Embryonic facial prominence (tissue), 1 donor: ENCODE measurements around the gene TMPRSS9.

Experiments
- DNase-seq: peaks from one replicate; pipeline ENCODE4 v3.0.0-alpha.2; 2016; ENCODE audit errors: extremely low spot score

Gene TMPRSS9

DNA sequence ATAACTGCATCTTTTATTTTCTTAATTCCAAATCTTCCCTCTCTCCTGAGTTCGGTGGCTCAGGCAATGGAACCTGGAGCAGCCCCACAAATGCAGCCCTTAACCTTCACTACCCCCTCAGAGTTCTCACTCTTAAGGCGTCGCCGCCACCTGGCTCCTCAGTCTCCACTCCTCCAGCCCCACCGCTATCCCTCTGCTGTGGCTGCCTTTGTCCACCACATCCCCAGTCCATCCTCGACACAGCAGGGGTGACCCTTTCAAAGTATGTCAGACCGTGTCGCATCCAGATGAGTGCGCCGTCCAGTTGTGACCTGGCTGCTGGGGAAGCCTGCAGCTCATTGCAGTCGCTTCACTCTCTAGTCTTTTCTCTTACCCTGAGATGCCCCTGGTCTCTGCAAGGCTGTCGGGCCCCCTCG, 30.6 kb upstream of the TMPRSS9 start:
- no peak for DNase-seq

DNA sequence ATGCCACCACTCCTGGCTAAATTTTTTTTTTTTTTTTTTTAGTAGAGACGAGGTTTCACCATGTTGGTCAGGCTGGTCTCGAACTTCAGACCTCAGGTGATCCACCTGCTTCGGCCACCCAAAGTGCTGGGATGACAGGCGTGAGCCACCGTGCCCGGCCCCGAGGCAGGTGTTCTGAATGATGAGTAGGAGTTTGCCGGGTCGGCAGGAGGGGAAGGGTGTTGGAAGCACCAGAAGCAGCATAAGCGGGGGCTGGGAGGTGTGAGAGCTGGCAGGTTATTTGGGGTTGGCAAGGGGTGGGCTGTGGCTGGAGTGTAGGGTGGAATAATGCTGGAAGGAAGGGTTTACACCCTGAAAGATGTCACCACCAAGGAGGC, 29.8 kb upstream of the TMPRSS9 start:
- no peak for DNase-seq

DNA sequence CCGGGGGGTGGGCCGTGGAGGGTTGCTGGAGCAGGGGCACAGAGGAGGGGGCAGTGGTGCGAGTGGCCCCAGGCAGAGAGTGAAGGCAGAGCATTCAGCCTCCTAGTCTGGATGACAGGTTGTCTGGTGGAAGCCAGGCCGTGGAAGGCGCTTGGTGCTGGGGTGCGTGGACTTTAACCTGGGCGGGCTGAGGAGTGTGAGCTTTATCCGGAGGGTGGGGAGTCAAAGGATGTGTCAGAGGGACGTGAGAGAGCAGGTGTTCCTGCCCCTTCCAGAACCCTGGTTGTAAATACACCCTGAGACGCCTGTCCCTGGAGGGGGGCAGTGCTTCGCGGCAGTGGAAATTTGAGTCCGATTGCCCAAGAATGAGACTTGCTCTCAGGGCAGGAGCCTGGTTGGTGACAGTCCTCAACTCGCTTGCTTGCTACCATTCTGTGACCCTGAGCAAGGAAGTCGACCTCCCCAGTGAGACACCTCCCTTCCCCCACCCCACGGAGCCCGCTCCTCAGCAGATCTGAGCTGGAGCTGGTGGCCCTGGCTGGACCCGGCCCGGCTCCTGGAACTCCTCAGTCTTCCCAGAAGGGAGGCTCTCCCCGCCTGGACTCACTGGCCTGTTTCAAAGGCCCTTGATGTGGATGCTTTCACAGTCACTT, 29.3 kb upstream of the TMPRSS9 start:
- no peak for DNase-seq

DNA sequence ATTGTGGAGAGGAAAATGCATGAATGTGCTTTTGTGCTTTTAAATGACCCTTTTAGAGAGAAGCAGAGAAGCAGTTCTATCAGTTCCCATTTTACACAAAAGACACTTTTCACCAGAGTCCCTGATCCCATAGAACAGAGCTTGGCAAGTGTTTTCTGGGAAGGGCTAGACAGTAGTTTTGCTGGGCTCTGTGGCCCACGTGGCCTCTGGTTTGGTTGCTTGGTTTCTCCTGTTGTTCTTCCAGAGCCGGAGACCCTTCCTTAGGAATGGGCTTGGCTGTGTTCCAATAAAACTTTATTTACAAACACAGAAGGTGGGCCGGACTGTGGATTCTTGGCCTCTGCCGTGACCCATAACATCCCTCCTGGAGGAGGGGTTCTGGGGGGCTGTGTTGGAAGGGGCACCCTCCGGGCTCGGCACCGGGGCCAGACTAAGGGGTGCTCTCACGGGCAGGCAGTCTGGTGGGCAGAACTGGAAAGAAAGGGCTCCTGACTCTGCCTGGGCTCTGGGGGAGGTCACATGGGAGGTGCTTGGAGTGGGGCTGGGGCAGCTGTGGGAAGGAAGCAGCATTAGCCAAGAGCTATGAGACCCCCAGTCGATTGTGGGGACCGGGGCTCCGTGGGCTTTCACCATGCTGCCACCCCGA, 28.3 kb upstream of the TMPRSS9 start:
- no peak for DNase-seq

GRCh38 chr19:2332341-2333026, 27.6 kb upstream of the TMPRSS9 start:
- no peak for DNase-seq

DNA sequence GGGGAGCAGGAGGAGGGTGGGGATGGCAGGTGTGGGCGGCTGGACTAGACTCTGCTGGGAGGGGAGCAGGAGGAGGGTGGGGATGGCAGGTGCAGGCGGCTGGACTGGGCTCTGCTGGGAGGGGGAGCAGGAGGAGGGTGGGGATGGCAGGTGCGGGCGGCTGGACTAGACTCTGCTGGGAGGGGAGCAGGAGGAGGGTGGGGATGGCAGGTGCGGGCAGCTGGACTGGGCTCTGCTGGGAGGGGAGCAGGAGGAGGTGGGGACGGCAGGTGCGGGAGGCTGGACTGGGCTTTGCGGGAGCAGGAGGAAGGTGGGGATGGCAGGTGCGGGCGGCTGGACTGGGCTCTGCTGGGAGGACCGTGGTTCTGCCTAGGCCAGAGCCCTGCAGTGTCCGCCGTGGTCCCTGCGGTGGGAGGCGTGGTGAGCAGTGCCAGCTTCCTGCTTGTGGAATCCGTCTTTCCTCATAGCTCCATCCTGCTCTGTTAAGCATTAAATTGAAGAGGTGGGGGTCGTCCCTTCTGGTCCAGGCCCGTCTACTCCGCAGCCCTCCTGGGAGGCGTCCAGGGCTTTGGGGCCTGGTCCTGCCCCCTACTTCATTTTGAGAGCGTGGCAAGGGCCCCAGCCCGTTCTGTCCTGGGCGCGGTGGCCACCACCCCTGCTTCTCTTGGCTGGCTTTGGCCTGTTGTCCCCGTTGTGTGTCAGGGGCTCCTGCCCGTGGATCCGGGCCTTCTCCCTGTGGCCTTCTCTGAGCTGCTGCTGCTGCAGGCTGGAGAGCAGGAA, 26.8 kb upstream of the TMPRSS9 start:
- DNase-seq: no peak

GRCh38 chr19:2333807-2334211, 26.3 kb upstream of the TMPRSS9 start:
- no peak for DNase-seq

- DNase-seq: no peak
Observed at GRCh38 chr19:2334426-2334825, 25.6 kb upstream of the TMPRSS9 start.

DNA sequence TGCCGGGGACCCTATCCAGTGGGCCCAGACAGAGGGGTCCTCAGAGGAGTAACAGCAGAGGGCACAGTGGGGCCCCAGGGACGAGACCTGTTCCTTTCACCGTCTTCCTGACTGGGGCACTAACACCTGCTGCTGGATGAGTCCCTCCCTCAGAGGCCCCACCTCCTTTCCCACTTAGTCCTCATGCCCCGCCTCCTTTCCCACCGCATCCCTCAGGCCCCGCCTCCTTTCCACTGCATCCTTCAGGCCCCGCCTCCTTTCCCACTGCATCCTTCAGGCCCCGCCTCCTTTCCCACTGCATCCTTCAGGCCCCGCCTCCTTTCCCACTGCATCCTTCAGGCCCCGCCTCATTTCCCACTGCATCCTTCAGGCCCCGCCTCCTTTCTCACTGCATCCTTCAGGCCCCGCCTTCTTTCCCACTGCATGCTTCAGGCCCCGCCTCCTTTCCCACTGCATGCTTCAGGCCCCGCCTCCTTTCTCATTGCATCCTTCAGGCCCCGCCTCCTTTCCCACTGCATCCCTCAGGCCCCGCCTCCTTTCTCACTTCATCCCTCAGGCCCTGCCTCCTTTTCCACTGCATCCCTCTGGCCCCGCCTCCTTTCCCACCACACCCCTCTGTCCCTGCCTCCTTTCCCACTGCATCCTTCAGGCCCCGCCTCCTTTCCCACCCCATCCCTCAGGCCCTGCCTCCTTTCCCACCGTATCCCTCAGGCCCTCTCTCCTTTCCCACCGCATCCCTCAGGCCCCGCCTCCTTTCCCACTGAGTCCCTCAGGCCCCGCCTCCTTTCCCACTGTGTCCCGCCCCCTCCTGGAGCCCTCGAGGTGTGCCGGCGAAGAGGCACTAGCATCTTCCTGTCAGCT, 24.8 kb upstream of the TMPRSS9 start:
- no peak for DNase-seq

DNA sequence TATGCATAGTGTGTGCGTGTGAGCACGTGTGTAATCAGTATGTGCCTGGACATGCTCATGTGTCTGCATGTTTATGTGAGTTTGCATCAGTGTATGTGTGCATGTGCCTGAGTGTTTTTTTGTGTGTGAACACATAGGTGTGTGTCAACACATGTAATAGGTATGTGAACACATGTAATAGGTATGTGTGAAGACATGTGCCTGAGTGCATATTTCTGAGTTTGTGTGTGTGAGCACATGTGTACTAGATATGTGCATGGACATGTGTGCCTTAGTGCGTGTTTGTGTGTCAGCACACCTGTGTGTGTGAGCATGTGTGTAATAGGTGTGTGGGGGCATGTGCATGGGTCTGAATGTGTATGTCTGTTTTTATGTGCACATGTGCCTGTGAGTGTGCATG, 24.2 kb upstream of the TMPRSS9 start:
- DNase-seq: no peak

DNA sequence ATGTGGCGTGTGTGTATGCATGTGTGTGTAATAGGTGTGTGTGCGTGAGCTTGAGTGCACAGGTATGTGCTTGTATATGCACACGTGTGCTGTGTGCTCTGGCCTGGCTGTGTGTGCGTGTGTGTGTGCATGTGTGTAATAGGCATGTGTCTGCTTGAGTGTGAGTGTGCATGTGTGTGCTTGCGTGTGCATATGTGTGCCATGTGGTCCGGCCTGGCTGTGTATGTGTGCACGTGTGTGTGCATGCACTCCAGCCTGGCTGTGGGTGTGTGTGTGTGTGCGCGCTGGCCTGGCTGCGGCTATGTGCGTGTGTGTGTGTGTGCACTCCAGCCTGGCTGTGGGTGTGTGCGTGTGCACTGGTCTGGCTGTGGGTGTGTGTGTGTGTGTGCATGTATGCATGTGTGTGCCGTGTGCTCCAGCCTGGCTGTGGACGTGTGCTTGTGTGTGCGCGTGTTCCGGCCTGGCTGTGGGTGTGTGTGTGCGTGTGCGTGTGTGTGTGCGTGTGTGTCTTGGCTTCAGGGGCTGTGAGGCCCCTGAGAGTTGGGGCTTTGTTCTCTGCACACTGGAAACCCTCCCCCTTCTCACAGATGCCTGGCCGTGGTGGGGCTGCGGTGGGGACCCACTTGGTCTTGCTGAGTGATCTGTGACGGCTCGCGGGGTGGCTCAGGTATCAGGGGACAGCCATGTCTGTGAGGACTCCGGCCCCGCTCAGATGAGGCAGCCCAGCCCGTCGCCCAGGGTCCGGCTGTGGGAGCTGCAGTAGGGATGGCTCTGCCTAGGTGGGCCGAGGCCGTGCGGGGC, 23.3 kb upstream of the TMPRSS9 start:
- DNase-seq: no peak

DNA sequence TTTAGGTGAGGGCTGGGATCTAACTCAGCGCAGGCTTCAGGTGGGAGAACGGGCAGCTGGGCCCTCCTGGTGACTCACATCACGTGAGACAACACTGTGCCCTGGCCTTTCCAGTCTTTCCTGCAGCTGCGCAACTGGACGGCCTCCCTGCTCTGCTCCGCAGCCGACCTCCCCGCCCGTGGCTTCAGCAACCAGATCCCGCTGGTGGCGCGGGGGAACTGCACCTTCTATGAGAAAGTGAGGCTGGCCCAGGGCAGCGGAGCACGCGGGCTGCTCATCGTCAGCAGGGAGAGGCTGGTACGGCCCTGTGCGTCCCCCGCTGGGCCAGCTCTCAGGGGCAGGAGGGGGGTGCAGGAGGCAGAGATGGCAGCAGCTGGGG, 22.7 kb upstream of the TMPRSS9 start:
- no peak for DNase-seq

GRCh38 chr19:2338055-2338615, 21.9 kb upstream of the TMPRSS9 start:
- DNase-seq: no peak

DNA sequence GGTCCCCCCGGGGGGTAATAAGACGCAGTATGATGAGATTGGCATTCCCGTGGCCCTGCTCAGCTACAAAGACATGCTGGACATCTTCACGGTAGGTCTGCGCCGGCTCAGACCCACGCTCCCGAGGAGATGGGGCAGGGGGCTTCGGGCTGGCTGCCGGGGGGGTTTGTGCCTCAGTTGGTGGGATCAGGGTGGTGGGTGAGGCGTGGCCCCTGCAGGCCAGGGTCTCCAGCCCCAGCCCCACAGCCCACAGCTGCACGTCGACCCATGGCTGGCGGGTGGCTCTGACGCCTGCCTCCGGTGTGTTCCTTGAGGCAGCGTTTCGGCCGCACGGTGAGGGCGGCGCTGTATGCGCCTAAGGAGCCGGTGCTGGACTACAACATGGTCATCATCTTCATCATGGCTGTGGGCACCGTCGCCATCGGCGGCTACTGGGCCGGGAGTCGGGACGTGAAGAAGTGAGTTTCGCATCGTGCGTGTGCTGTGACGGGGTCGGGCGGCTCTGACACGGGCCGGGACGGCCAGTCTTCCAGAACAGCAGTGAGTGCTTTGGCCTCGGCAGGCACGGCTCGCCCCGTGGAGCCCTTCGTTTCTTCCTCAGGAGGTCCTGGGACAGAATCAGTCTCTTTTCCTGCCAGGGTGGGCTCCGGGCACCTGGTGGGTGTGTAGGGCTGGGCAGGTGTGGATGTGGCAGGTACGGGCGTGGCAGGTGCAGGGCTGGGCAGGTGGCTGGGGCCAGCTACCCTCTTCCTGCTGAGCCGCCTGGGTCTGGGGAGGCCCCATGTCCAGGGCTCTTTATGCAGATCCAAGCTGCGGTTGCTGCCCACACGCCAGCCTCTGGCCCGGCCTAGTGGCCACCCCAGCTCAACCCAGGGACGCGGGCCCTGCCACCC, 21.1 kb upstream of the TMPRSS9 start:
- no peak for DNase-seq

GRCh38 chr19:2339644-2340310, 20.3 kb upstream of the TMPRSS9 start:
- DNase-seq: no peak

DNA sequence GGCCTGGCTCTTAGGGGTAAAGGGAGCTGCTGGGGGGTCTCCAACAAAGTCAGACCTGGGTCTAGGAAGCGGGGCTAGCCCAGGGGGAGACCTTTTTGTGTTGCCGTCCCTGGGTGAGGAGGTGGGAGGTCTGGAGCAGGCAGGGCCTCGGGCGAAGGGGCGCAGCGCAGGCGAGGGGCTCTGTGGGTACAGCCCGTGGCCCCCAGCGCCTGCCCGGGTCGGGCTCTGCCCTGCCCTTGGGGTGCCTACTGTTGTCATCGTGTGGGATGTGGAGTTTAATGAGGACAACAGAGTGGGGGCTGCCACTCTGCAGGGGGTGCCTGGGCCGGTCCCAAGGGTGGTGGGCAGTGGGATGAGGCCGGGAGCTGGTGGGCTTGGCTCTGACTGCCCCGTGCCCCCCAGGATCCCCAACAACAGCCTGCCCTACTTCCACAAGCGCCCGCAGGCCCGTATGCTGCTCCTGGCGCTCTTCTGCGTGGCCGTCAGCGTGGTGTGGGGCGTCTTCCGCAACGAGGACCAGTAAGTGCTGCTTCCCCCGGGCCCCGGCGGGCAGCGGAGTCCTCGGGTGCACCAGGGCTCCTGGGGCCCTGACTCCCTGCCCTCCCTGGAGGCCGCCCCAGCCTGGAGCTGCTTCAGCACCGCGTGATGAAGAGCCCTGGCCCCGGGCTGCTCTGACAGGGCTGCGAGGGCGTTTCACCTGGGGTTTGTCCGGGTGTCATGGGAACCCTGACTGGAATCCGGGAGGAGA, 19.4 kb upstream of the TMPRSS9 start:
- no peak for DNase-seq

DNA sequence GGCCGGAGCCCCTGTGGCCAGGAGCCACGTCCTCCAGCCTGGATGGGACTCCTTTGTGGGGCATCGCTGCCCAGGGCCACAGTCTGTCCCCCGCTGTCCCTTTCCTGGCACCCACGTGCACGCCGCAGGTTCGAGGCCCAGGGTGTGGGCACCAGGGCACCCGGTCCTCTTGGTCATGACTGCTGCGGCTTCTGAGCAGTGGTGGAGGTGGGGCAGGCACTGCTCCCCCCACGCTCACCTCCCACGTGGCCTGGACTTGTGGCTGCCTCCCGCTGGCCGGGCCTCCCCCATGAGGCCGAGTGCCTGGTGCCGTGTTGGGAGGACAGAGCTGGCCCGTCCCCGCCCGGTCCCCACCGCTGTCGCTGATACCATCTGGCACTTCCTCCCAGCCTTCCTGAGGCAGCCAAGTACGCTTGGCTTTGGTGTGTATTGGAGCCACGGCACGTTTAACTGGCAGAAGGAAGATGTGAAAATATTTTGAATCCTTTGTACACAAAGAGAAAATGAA, 18.8 kb upstream of the TMPRSS9 start:
- DNase-seq: no peak

GRCh38 chr19:2341982-2342381, 18.1 kb upstream of the TMPRSS9 start:
- DNase-seq: no peak
